ENCODE data around the gene TBC1D9. TPM values are rescaled to one million over a fixed set of nuclear protein-coding genes. Genes with fewer than 3 reads are reported as not detected.

Gene TBC1D9
- total RNA-seq, 2 experiments from 2014 or later = 0.20 to 0.33 TPM

- no peak overlapping the region for H3K27ac Mint-ChIP-seq
- TF ChIP-seq CTCF (IDR thresholded peaks at IDR 0.05) = no peak
- Histone ChIP-seq H3K36me3 (ENCODE audit: insufficient read depth, low read length) (no peaks in the 10 kb centered on the region), H3K4me1 (ENCODE audit: insufficient read depth, low read length) (no peaks in the 10 kb centered on the region), H3K4me3 (ENCODE audit: low read length) (no peak overlapping the region), H3K27ac (ENCODE audit: low read depth in 1 of 2, low read length in 2 of 2) (no peak overlapping the region), H3K27me3 (ENCODE audit: control insufficient read depth in 1 of 2, insufficient read depth in 2 of 2, low read length in 2 of 2) (no peaks in the 10 kb centered on the region), H3K9me3 (ENCODE audit: control insufficient read depth in 1 of 2, insufficient read depth in 1 of 2, low read length in 2 of 2) (no peaks in the 10 kb centered on the region)
- no peaks in the 10 kb centered on the region for H3K9me3 Mint-ChIP-seq
- H3K36me3 Mint-ChIP-seq (ENCODE audit: low read depth) = no peaks in the 10 kb centered on the region
- DNase-seq (no peak), ATAC-seq (ENCODE audit: poor library complexity) (no peak)
- ChIA-PET CTCF (no interaction called here), POLR2A (no interaction called here)
- H3K27me3 Mint-ChIP-seq = peaks cover 19% of the 10 kb centered on the region
- H3K4me3 Mint-ChIP-seq = no peak overlapping the region
- no peaks in the 10 kb centered on the region for H3K4me1 Mint-ChIP-seq (ENCODE audit: low read depth)
- intact Hi-C loops (cut with DNase I, micrococcal nuclease) = no loop called here
Observed at GRCh38 chr4:140691369-140691768, 64.8 kb downstream of the TBC1D9 start.

- no peaks in the 10 kb centered on the region for H3K36me3 Mint-ChIP-seq (ENCODE audit: low read depth)
- ATAC-seq (ENCODE audit: poor library complexity) = no peak
- intact Hi-C loops (cut with DNase I, micrococcal nuclease) = no loop called here
- no peak for DNase-seq
- TF ChIP-seq CTCF (IDR thresholded peaks at IDR 0.05) = no peak
- H3K9me3 Mint-ChIP-seq = no peaks in the 10 kb centered on the region
- no peaks in the 10 kb centered on the region for H3K4me1 Mint-ChIP-seq (ENCODE audit: low read depth)
- no peak overlapping the region for H3K27ac ChIP-seq (ENCODE audit: low read depth in 1 of 2, low read length in 2 of 2)
- ChIA-PET POLR2A (no interaction called here), CTCF (no interaction called here)
- H3K27ac Mint-ChIP-seq = no peak overlapping the region
- no peaks in the 10 kb centered on the region for H3K36me3 ChIP-seq (ENCODE audit: insufficient read depth, low read length)
- peaks cover 18% of the 10 kb centered on the region for H3K27me3 Mint-ChIP-seq
- no peaks in the 10 kb centered on the region for H3K4me1 ChIP-seq (ENCODE audit: insufficient read depth, low read length)
- H3K4me3 ChIP-seq (ENCODE audit: low read length) = no peak overlapping the region
- H3K27me3 ChIP-seq (ENCODE audit: control insufficient read depth in 1 of 2, insufficient read depth in 2 of 2, low read length in 2 of 2) = no peaks in the 10 kb centered on the region
- H3K4me3 Mint-ChIP-seq = no peak overlapping the region
- H3K9me3 ChIP-seq (ENCODE audit: control insufficient read depth in 1 of 2, insufficient read depth in 1 of 2, low read length in 2 of 2) = no peaks in the 10 kb centered on the region
Observed at GRCh38 chr4:140690093-140690492, 66.1 kb downstream of the TBC1D9 start.

GRCh38 chr4:140689623-140690022, 66.6 kb downstream of the TBC1D9 start:
- POLR2A ChIA-PET = no interaction called here

More at GRCh38 chr4:140689623-140690022, 66.6 kb downstream of the TBC1D9 start:
- no peaks in the 10 kb centered on the region for H3K9me3 ChIP-seq (ENCODE audit: control insufficient read depth in 1 of 2, insufficient read depth in 1 of 2, low read length in 2 of 2)
- Mint-ChIP-seq H3K36me3 (ENCODE audit: low read depth) (no peaks in the 10 kb centered on the region), H3K9me3 (no peaks in the 10 kb centered on the region), H3K27me3 (peaks cover 20% of the 10 kb centered on the region), H3K27ac (no peak overlapping the region), H3K4me3 (no peak overlapping the region), H3K4me1 (ENCODE audit: low read depth) (no peaks in the 10 kb centered on the region)
- DNase-seq (no peak), ATAC-seq (ENCODE audit: poor library complexity) (no peak)
- H3K4me3 ChIP-seq (ENCODE audit: low read length) = no peak overlapping the region
- CTCF ChIA-PET = no interaction called here
- H3K4me1 ChIP-seq (ENCODE audit: insufficient read depth, low read length) = no peaks in the 10 kb centered on the region
- TF ChIP-seq CTCF (IDR thresholded peaks at IDR 0.05) = no peak
- no peak overlapping the region for H3K27ac ChIP-seq (ENCODE audit: low read depth in 1 of 2, low read length in 2 of 2)
- no peaks in the 10 kb centered on the region for H3K36me3 ChIP-seq (ENCODE audit: insufficient read depth, low read length)
- intact Hi-C loops (cut with DNase I, micrococcal nuclease) = no loop called here
- H3K27me3 ChIP-seq (ENCODE audit: control insufficient read depth in 1 of 2, insufficient read depth in 2 of 2, low read length in 2 of 2) = no peaks in the 10 kb centered on the region

Data from CD4-positive, alpha-beta T cell (primary cell).